Fibroblast of gingiva (primary cell): ENCODE results near the gene B4GALT1.
A peak's percentile ranks its signal among the peaks of the same experiment; 100 is the strongest.
"Not testable (repeated sequence)": the region's sequence is repeated elsewhere in the genome, so short reads cannot be mapped to it uniquely, and the experiment has no call there.

Experiments used
- DNase-seq: peaks from one replicate; pipeline ENCODE4 v3.0.0-alpha.2; 2011; ENCODE audit warnings: low read depth

The B4GALT1 gene

GRCh38 chr9:33103501-33104281 is 63.4 kb downstream of the B4GALT1 start:
- DNase-seq: peak; percentile 48

DNA sequence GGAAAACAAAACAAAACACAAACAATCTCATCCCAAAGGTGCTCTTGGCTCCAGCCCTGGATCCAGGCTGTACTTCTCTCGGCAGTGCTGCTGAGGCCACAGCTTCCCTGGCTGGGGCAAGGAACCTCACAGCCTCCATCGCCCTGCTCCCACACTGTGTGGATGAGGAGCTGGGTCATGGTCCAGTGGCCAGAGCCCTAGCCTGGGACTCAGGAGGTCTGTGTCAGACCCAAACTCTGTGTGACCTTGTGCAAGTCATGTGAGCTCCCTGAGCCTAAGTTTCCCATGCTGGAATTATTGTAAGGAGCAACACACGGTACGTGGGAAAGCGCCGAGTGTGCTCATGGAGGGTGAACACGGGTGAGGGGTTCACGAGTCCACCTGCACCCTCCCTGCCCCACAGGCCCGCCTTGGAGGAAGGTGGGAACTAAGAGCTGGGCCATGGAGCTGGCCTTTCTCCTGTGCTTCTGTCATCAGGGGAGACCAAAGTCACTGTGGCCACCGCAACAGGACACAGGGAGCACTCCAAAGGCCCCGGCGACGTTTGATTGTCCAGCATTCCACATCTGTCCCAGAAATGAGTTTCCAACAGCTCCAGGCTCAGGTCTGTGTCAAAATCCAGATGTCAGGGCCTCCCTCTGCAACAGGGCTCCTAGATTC is 64.5 kb downstream of the B4GALT1 start:
- no peak for DNase-seq

- peak; percentile 85 for DNase-seq
These were observed 65.8 kb downstream of the B4GALT1 start for GRCh38 chr9:33101104-33101951.

- DNase-seq: no peak
These were observed 67.4 kb downstream of the B4GALT1 start for GRCh38 chr9:33099754-33100153.

GRCh38 chr9:33097192-33097591 is 69.9 kb downstream of the B4GALT1 start:
- DNase-seq: no peak

DNA sequence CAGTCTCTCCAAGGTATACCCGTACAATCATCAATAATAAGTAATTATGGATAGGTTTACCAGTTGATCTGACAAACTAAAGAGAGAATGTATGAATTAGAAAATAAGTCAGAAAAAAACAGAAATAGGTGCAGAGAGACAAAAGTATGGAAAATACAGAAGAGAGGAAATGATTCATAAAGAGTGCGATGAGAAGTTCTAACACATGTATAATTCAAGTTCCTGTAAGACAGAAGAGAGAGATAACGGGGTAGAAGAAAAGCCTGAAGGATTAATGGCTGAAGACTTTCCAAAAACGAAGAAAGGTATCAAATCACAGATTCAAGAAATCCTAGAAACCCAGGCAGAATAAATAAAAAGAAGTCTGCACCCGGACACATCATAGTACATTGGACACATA is 74.5 kb downstream of the B4GALT1 start:
- DNase-seq: no peak

DNA sequence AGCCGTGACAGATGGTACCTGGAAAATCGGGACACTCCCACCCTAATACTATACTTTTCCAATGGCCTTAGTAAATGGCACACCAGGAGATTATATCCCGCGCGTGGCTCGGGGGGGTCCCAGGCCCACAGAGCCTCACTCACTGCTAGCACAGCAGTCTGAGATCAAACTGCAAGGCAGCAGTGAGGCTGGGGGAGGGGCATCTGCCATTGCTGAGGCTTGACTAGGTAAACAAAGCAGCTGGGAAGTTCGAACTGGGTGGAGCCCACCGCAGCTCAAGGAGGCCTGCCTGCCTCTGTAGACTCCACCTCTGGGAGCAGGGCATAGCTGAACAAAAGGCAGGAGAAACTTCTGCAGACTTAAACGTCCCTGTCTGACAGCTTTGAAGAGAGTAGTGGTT is 81.5 kb downstream of the B4GALT1 start:
- DNase-seq: not testable (repeated sequence)

DNA sequence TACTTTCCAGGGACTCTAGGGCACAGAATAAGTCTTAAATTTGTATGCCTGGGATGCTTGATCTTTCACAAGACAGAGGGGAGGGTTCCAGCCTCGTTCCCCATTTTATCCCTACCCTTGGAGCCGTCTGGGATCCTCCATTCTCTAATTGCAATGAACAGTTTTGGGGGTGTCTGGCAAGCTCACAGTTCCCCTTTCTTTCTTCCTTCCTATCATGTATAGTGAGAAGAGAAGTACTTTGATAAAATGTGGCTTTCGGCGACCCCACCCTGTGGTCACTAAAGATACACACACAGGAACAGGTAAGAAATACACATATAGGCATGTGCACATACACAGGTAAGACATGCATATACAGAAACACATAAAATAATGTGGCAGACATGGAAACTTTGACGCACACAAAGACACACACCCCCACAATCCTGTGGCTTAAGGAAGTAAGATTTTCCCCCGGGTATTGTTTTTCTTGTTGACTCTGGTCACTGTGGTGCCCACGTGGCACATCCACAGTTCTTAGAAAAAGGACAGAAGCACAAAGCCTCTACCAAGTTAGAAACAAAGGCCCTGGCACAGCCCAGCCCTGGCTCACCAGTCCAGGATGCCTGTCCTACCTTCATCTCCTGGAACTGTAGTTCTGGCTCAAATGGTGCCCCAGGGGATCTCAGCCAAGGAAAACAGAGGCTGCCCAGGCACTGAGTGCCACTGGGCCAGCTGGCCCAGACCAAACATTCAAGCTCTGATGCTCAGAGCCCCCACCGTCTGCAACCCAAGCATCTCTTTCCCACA is 84.4 kb downstream of the B4GALT1 start:
- DNase-seq: no peak

DNA sequence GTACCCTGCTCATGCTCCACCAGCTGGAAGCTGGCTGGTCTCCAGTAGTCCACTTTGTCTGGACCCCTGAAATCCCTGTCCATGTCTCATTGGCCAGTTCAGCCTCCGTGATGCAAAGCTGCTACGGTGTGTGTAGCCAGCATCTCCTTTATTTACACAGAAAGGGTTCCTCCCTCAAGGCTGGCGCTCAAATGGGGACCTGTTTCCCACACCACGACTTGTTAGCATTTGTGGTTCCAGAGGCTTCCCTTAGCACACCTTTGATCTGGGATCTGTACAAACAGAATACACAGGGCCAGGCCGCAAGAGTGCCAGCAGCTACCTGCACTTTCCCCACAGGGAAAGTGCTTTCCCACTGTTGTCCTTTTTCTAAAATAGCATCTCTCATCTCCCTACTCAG is 85.0 kb downstream of the B4GALT1 start:
- DNase-seq: no peak

DNA sequence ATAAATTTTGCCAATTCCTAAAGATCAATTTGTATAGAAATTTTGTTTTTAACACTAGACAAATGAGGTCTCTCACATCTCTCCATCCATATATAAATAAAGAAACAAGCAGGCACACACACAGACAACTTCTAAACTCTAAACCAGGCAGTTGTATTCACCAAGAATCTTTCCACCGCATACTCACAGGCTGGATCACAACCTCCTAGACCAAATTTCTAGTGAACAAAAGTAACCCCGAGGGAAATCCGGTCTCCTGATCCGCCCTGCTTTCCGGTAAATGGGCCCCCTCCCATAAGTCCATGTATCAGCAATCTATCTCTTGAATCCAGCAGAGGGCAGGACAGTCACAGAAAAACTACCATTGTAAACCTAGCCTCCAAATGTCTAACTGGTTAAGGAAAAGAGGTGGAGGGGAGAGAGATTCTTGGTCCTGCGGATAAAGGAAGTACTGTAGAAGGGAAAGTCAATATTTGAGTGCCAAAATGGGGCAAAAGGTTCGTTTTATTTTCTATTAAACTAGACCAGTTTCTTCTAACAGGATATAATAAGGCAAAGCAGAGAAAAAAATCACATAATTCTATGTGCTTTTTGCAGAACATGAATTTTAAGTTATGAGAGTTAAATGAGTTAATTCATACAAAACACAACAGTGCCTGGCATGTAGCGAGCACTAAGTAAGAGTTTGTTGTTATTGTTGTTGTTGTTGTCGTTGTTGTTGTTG is 85.8 kb downstream of the B4GALT1 start:
- DNase-seq: peak; percentile 79

DNA sequence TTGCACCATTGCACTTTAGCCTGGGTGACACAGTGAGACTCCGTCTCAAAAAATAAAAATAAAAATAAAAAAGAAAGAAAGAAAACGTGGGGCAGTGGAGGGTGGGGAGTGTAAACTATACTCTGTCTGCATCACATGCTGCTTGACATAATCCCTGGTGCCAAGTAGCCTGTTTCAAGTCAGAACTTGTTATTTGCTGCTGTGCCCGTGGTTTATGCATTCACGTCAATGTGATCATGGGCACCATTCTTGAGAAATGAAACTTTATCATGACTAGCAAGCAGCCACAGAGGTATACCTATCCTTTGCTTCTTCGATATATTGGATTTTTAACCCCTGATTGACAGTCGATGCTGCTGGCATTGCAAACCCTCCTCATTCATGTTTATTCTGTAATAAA is 86.6 kb downstream of the B4GALT1 start:
- DNase-seq: no peak

DNA sequence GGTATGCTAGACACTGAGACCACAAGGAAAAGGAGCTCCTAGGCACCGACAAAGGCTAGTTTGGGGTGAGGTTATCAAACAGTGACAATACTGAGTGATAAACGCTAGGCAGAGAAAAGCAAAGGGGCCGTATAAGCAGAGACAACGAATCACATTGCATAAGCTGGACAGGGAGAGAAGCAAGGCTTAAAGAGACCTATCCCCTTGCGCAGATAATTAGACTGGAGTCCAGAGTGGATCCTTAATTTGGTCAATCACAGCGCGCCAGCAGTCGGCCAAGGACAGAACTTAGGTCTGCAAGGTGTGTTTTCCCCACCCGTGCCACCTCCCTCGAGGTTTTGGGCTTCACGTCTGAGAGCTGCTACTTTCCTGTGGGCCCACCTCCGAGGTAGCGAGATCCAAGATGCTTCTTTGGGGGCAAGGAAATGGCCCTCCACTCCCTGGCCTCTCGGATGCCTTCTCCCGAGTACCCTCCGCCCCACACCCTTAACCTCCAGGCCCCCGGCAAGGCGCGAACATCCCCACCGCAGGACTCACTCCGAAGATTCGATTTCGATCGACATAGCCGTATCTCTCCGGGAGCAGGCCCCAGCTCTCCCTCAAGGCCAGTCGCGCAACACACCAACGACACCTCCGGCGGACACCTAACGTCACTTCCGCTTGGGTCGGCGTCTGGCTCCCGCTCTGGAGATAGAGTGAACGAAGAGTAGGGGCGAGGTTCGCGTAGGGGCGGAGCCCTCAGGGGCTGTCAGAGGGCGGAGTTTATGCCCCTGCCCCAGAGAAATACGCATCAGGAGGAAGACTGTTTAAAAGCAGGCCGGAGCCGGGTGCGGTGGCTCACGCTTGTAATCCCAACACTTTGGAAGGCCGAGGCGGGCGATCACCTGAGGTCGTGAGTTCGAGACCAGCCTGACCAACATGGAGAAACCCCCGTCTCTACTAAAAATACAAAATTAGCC is 90.8 kb downstream of the B4GALT1 start, which contains the start of gene SMU1:
SMU1 (minus strand) TSS at position 629 of the 959 bp plus-strand sequence; CDS start at position 563, 66 bp downstream.
- peak; percentile 97 for DNase-seq

DNA sequence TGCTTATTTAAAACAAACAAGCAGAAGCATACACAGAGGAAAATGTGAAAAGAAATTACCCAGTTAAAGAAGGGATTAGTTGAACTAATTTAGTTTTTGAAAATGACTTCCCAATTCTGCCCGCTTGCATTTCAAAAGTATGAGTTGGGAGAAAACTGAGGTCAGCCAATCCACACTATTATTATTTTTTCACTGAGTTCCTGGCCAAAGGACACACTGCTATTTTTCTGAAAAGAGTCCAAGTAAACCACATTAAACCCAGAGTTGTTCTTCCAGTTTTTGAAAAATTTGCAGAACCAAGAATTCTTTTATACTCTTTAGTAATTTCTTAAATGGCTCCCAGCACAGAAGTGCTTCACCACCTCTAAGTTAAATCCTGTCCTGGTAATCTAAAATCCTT is 98.1 kb downstream of the B4GALT1 start:
- no peak for DNase-seq

DNA sequence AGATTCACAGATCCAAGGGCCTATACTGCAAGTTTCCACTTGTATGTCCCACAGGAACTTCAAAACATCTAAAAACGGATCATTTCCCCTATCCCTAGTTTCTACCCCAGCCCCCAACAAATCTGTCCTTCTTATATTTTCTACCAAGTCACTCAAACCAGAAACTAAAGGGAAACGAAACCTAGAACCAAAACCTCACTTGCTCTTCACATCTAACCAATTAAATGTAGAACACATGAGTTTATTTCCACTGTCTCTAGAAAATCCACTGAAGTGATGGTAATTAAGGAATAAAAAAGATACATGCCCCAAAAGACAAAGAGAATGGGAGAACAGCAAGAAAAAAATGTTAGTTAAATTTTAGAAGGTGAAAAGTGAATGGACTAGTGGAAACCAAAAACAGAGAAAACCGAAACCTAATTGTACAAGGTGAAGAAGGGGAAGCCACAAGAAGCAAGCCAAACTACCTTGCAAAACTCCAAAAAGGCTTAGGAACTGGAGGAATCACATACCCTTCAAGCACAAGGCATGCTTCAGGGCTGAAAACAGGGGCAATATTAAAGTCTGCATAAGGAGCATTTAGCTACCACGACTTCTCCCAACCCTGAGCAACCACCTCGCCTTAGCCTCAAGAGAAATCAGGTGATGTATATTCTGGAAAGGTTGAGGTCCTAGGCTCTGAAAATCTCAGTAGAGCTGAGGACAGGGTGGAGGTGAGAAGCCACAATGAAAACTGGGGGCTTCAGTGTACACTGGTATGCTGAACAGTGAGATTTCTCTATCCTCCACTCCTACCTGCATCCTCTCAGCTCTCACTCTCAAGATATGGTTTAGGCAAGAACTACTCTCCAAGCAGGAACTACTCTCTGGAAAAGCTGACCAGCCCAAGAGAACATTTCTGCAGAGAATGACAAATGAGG is 101.7 kb downstream of the B4GALT1 start:
- no peak for DNase-seq
